GM12864 (cell line): ENCODE measurements around the gene TAS2R60.
"Not testable (repeated sequence)": the region's sequence is repeated elsewhere in the genome, so short reads cannot be mapped to it uniquely, and the experiment has no call there.

Source experiments
- DNase-seq: peaks from one replicate; pipeline ENCODE4 v3.0.0-alpha.2; 2011; ENCODE audit warnings: low read depth
- H3K4me3 ChIP-seq: 2 replicates; pipeline ENCODE4 v1.5.1; 2011; ENCODE audit warnings: mild to moderate bottlenecking, low read depth, low read length, control low read depth
- CTCF ChIP-seq: IDR thresholded peaks from 2 replicates; pipeline ENCODE4 v1.5.1; 2011; ENCODE audit warnings: low read depth, mild to moderate bottlenecking, moderate library complexity, low read length, control low read depth, inconsistent platforms; ENCODE audit errors: missing control alignments

Gene TAS2R60

GRCh38 chr7:143462045-143462444 is 18.8 kb downstream of the TAS2R60 start:
- TF ChIP-seq CTCF, result no peak
- DNase-seq, result no peak
- H3K4me3 ChIP-seq, result no peak overlapping the region

- H3K4me3 ChIP-seq, result no peak overlapping the region
- TF ChIP-seq CTCF, result no peak
- no peak for DNase-seq
Measured at GRCh38 chr7:143463556-143463955, 20.3 kb downstream of the TAS2R60 start.

- no peak for DNase-seq
- no peak overlapping the region for H3K4me3 ChIP-seq
- TF ChIP-seq CTCF, result no peak
Measured at GRCh38 chr7:143463957-143464356, 20.7 kb downstream of the TAS2R60 start.

- TF ChIP-seq CTCF, result no peak
- no peak overlapping the region for H3K4me3 ChIP-seq
- DNase-seq, result no peak
Measured at GRCh38 chr7:143467724-143468123, 24.5 kb downstream of the TAS2R60 start.

- DNase-seq, H3K4me3 ChIP-seq: not testable (repeated sequence)
Measured at GRCh38 chr7:143472071-143472689, 28.9 kb downstream of the TAS2R60 start.

- no peak for TF ChIP-seq CTCF
- no peak for DNase-seq
- no peak within 1 kb of the TSS for H3K4me3 ChIP-seq
Measured at GRCh38 chr7:143477501-143478150, 34.4 kb downstream of the TAS2R60 start, which contains the start of gene TAS2R41. TAS2R41 (plus strand) TSS chr7:143477873; CDS start chr7:143477873, 0 bp downstream.

GRCh38 chr7:143479055-143479766 is 36.0 kb downstream of the TAS2R60 start:
- H3K4me3 ChIP-seq, result no peak overlapping the region
- no peak for TF ChIP-seq CTCF
- no peak for DNase-seq
